ENCODE results near the gene NACA2.
"Not testable (repeated sequence)": the region's sequence is repeated elsewhere in the genome, so short reads cannot be mapped to it uniquely, and the experiment has no call there.

Gene NACA2

GRCh38 chr17:61560071-61560470, 30.9 kb downstream of the NACA2 start:
- POLR2A ChIA-PET (ENCODE audit: low non-redundant PET): no interaction called here
- TF ChIP-seq, protein P1, sequence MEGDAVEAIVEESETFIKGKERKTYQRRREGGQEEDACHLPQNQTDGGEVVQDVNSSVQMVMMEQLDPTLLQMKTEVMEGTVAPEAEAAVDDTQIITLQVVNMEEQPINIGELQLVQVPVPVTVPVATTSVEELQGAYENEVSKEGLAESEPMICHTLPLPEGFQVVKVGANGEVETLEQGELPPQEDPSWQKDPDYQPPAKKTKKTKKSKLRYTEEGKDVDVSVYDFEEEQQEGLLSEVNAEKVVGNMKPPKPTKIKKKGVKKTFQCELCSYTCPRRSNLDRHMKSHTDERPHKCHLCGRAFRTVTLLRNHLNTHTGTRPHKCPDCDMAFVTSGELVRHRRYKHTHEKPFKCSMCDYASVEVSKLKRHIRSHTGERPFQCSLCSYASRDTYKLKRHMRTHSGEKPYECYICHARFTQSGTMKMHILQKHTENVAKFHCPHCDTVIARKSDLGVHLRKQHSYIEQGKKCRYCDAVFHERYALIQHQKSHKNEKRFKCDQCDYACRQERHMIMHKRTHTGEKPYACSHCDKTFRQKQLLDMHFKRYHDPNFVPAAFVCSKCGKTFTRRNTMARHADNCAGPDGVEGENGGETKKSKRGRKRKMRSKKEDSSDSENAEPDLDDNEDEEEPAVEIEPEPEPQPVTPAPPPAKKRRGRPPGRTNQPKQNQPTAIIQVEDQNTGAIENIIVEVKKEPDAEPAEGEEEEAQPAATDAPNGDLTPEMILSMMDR (conservative IDR thresholded peaks at IDR 0.05; ENCODE audit: low read depth): no peak
- no peak overlapping the region for H3K27ac ChIP-seq
- no peak for DNase-seq (ENCODE audit: low spot score)
- CTCF ChIA-PET: interaction anchor here (0.9 kb wide), 1 partner anchor 839 kb away, joined by 4 read pairs; no protein-coding TSS in a partner anchor

DNA sequence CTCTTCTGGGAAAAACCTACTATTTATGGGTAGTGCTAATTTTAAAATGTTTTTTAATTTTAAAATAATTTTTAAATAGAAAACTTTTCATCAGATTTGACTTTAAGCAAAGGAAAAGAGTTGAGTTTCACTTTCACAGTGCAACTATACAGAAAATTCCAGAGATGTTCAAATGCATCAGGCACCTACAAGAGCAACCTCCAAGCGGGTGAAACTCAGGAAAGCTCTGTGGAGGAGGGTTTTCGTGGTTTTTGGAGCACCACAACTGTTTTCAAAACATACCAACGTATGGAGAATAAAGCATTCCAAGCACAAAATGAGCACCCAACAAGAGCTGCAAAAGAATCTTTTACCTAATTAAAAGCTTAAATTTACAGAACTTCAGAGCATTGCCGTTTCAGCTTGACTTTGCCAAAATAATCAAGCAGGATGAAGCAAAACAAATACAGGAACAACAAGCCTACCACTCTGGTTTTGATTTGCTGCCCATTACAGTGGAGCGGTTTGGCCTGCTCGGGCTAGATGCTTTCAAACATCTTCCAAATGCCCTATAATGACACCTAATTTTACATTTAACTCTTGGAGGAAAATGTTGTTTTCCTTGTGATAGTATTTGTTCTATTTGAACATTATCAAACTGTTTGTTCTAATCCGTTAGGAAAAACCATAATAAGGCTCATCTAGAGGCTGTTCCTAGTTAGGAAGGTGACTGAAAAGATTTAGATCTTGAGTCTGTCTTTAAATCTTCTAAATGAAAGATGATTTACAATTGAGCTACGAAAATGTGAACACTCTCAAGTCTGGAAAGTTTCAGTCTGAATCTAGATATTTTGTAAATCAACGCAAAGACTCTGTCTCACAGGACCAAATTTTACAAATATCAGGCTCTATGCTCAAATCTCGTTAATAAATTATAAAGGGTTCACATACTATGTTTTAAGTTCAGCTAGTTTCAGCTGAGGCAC, 34.5 kb downstream of the NACA2 start:
- no peak for DNase-seq (ENCODE audit: low spot score)
- H3K27ac ChIP-seq: no peak overlapping the region
- ChIA-PET CTCF (no interaction called here), POLR2A (ENCODE audit: low non-redundant PET) (no interaction called here)
- TF ChIP-seq, protein P1 (conservative IDR thresholded peaks at IDR 0.05; ENCODE audit: low read depth): no peak

DNA sequence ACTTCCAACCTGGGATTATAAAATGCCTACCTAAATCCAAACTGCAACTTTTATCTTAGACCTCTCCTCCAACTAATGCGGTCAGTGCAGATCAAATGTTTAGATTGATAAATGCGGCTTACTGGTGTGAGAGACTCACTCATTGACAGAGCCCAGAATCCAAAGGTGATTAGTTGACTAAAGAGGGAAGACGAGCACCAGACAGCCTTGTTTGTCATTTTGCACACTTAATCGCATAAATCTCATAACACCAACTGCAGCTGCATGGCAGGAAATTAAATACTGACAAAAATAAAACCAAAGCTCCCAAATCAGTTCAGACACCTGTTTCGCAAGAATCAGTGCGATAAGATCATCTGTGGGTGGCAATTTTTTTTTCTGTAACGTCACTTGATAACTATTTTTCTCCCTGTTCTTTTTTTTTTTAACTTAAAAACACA, 35.9 kb downstream of the NACA2 start:
- ChIA-PET POLR2A (ENCODE audit: low non-redundant PET) (no interaction called here), CTCF (interaction anchor here (0.7 kb wide), 2 partner anchors 63 to 521 kb away, joined by 3 read pairs; no protein-coding TSS in a partner anchor)
- H3K27ac ChIP-seq: no peak overlapping the region
- DNase-seq (ENCODE audit: low spot score): no peak
- TF ChIP-seq, protein P1 (conservative IDR thresholded peaks at IDR 0.05; ENCODE audit: low read depth): no peak

DNA sequence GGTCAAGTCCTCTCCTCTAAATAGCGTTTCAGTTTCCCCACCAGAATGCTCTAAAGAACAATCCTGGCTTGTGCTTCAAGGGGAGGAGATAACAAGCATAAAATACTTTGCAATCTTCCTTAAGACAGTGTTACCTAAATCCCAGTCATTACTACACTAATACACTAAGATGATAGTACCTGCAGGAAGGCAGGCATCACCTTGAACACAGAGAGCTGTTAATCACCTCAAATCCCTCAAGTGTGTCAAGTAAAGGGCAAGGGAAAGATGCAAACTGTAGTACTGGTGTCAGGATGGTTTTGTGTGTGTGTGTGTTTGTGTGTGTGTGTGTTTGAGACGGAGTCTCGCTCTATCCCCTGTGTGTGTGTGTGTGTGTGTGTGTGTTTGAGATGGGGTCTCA, 36.8 kb downstream of the NACA2 start:
- no peak for DNase-seq (ENCODE audit: low spot score)
- H3K27ac ChIP-seq: no peak overlapping the region
- POLR2A ChIA-PET (ENCODE audit: low non-redundant PET): no interaction called here
- TF ChIP-seq, protein P1 (conservative IDR thresholded peaks at IDR 0.05; ENCODE audit: low read depth): no peak
- CTCF ChIA-PET: interaction anchor here (0.7 to 1.0 kb wide), 2 partner anchors 64 to 142 kb away, joined by 3 to 6 read pairs; no protein-coding TSS in a partner anchor

DNA sequence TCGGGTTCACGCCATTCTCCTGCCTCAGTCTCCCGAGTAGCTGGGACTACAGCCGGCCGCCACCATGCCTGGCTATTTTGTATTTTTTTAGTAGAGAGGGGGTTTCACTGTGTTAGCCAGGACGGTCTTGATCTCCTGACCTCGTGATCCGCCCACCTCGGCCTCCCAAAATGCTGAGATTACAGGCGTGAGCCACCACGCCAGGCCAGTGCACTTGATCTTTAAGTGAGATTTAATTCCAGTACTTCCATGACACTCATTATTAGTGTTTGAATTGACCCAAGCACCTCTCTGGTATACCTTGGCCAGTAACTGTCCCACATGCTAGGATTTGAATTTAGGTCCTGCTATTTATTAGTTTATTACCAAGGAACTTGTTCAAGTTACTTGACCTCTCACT, 38.5 kb downstream of the NACA2 start:
- CTCF ChIA-PET: interaction anchor here (0.6 kb wide), 1 partner anchor 142 kb away, joined by 4 read pairs; no protein-coding TSS in a partner anchor
- H3K27ac ChIP-seq; DNase-seq (ENCODE audit: low spot score); POLR2A ChIA-PET (ENCODE audit: low non-redundant PET): not testable (repeated sequence)

GRCh38 chr17:61551255-61551742, 39.7 kb downstream of the NACA2 start:
- H3K27ac ChIP-seq: no peak overlapping the region
- TF ChIP-seq, protein P1 (conservative IDR thresholded peaks at IDR 0.05; ENCODE audit: low read depth): peak; percentile 82
- peak; percentile 58 for DNase-seq (ENCODE audit: low spot score)
- CTCF ChIA-PET: interaction anchor here (0.7 to 1.7 kb wide), 5 partner anchors 24 to 882 kb away, joined by 3 to 9 read pairs (median 5); no protein-coding TSS in a partner anchor
- POLR2A ChIA-PET (ENCODE audit: low non-redundant PET): interaction anchor here (0.6 kb wide), 1 partner anchor 137 kb away, joined by 3 read pairs; no protein-coding TSS in a partner anchor

Measured in RWPE1 (cell line).